Measurements from ENCODE around the gene LRRC71. TPM values are rescaled to one million over a fixed set of nuclear protein-coding genes. Genes with fewer than 3 reads are reported as not detected.

LRRC71 gene
- total RNA-seq, 4 donors from 2014 or later = 0.60 to 0.78 (median 0.66) TPM; not detected in 1

DNA sequence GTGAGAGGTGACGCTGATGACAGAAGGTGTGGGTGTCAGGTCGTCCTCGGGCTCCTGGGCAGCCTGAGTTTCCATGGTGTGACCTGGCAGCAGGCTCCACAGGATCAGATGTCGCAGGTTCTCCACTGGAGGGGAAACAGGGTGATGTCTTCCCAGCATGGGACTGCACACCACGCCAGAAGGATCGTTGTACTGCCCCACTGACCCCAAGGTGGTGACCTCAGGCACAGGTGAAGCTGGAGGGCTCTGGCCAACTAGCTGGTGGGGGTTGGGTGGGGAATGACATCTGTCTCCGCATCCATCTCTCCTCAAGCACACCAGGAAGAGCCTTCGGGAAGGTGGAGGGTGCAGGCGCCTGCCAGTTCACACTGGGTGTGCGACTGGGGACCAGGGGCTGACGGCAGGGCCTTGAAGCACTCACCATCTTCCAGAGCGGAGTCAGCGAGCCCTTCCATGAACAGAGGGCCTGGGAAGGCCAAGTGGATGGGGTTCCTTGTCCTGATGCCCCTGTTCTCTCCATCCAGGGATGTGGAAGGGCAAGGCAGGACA is 19.4 kb downstream of the LRRC71 start:
- no peak for DNase-seq (ENCODE audit: low spot score in 2 of 2)
- peaks cover 0 to 100% (median 6%) of the 10 kb centered on the region in 3 donors for H3K36me3 ChIP-seq
- no peak overlapping the region for H3K4me3 ChIP-seq
- H3K27me3 ChIP-seq = no peaks in the 10 kb centered on the region
- no peak overlapping the region for H3K27ac ChIP-seq
- H3K4me1 ChIP-seq = no peaks in the 10 kb centered on the region
- TF ChIP-seq POLR2A (IDR thresholded peaks at IDR 0.05) (no peak), EP300 (IDR thresholded peaks at IDR 0.05) (no peak)
- TF ChIP-seq, protein P1, sequence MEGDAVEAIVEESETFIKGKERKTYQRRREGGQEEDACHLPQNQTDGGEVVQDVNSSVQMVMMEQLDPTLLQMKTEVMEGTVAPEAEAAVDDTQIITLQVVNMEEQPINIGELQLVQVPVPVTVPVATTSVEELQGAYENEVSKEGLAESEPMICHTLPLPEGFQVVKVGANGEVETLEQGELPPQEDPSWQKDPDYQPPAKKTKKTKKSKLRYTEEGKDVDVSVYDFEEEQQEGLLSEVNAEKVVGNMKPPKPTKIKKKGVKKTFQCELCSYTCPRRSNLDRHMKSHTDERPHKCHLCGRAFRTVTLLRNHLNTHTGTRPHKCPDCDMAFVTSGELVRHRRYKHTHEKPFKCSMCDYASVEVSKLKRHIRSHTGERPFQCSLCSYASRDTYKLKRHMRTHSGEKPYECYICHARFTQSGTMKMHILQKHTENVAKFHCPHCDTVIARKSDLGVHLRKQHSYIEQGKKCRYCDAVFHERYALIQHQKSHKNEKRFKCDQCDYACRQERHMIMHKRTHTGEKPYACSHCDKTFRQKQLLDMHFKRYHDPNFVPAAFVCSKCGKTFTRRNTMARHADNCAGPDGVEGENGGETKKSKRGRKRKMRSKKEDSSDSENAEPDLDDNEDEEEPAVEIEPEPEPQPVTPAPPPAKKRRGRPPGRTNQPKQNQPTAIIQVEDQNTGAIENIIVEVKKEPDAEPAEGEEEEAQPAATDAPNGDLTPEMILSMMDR (IDR thresholded peaks at IDR 0.05) = no peak
- no peaks in the 10 kb centered on the region for H3K9me3 ChIP-seq
- 89 to 90% methylated on average over 11 to 13 of the region's 13 CpGs for WGBS, 2 donors

DNA sequence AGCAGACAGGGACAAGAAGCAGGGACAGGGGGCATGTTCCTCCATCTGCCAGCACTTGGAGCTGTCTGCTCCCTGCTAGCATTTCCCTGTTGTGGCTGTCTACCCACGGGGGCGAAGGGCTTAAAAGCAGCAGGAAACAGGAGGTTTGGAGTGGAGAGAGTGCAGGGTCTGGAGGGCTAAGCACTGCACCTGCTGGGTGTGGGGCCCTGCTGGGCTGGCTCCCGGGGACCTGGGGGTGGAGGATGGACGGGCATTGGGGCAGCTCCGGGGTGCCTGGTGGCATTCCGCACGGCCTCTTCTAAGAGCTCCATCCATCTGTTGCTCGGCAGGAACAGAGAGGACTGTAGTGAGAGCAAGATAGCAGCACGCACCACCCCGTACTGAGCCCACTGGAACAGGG is 21.2 kb downstream of the LRRC71 start:
- TF ChIP-seq, protein P1 (IDR thresholded peaks at IDR 0.05) = no peak
- TF ChIP-seq POLR2A (IDR thresholded peaks at IDR 0.05) (no peak), EP300 (IDR thresholded peaks at IDR 0.05) (no peak)
- H3K9me3 ChIP-seq = no peaks in the 10 kb centered on the region
- WGBS, 2 donors = 87 to 93% methylated on average over 9 to 10 of the region's 10 CpGs
- H3K36me3 ChIP-seq = peaks cover 0 to 100% (median 6%) of the 10 kb centered on the region in 3 donors
- no peak for DNase-seq (ENCODE audit: low spot score in 2 of 2)
- H3K4me3 ChIP-seq = no peak overlapping the region
- no peaks in the 10 kb centered on the region for H3K27me3 ChIP-seq
- no peaks in the 10 kb centered on the region for H3K4me1 ChIP-seq
- no peak overlapping the region for H3K27ac ChIP-seq

DNA sequence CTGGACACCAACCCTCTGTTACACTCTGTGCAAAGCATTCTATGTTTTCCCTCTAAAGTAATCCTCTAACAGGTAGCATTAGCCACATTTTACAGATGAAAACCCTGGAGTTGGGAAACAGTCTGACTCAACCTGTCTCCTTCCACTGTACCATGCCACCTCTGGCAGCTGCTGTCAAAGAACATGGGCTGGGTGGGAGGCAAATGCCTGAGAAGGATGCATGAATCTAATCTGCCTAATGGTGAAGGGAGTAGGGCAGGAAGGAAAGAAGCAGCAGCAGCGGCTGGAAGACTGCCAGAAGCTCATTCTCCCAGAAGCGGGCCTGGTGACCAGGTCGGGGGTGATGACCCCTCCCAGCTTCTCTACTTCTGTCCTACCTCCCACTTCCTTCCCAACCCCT is 21.7 kb downstream of the LRRC71 start:
- no peak for DNase-seq (ENCODE audit: low spot score in 2 of 2)
- H3K4me1 ChIP-seq = no peaks in the 10 kb centered on the region
- H3K9me3 ChIP-seq = no peaks in the 10 kb centered on the region
- 59 to 71% methylated on average over 3 of the region's 3 CpGs for WGBS, 2 donors
- TF ChIP-seq POLR2A (IDR thresholded peaks at IDR 0.05) = no peak
- no peak for TF ChIP-seq EP300 (IDR thresholded peaks at IDR 0.05)
- TF ChIP-seq, protein P1 (IDR thresholded peaks at IDR 0.05) = no peak
- H3K27ac ChIP-seq = no peak overlapping the region
- no peaks in the 10 kb centered on the region for H3K27me3 ChIP-seq
- H3K4me3 ChIP-seq = no peak overlapping the region
- peaks cover 0 to 100% (median 6%) of the 10 kb centered on the region in 3 donors for H3K36me3 ChIP-seq

DNA sequence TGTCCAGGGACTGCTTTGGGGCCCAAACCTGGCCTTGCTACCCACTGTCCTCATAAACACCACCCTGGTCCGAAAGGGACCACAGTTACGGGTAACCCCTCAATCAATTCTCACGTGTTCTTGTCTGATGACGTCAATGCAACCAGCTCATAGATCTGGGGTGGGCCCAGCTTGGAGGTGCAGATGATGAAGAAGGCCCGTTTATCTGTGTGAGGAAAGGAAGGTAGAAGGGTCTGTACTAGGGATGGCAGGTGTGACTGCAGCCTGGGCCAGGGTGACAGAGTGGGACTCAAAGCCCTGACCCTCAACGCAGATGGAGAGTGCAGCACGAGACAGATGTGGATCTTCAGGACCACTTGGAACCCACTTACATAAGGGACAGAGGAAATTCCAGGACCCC is 22.1 kb downstream of the LRRC71 start:
- Histone ChIP-seq H3K9me3 (no peaks in the 10 kb centered on the region), H3K27me3 (no peaks in the 10 kb centered on the region), H3K4me1 (no peaks in the 10 kb centered on the region), H3K4me3 (no peak overlapping the region), H3K36me3 (peaks cover 0 to 100% (median 6%) of the 10 kb centered on the region in 3 donors), H3K27ac (no peak overlapping the region)
- no peak for DNase-seq (ENCODE audit: low spot score in 2 of 2)
- TF ChIP-seq EP300 (IDR thresholded peaks at IDR 0.05) = no peak
- TF ChIP-seq POLR2A (IDR thresholded peaks at IDR 0.05) = no peak
- TF ChIP-seq, protein P1 (IDR thresholded peaks at IDR 0.05) = no peak
- 87 to 88% methylated on average over 7 of the region's 7 CpGs for WGBS, 2 donors

DNA sequence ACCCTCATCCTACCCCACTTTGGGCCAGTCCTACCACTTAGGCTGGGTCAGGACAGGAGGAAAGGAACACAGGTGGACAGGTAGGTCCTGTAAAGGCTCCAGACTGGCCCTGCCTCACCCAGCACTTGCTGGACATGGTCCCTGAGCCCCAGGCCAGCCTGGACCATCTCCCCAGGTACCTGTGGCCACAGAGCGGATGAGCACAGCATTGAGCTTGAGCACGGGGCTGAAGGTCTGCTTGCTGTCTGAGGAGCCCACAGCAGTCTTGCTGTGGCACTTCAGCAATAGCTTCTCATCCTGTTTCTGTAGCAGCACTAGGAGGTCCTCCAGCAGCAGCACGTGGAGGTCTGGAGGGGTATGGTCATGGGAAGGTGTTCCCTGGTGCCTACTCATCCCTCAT is 23.3 kb downstream of the LRRC71 start:
- DNase-seq (ENCODE audit: low spot score in 2 of 2) = no peak
- no peaks in the 10 kb centered on the region for H3K9me3 ChIP-seq
- H3K4me1 ChIP-seq = no peaks in the 10 kb centered on the region
- TF ChIP-seq EP300 (IDR thresholded peaks at IDR 0.05) (no peak), POLR2A (IDR thresholded peaks at IDR 0.05) (no peak)
- TF ChIP-seq, protein P1 (IDR thresholded peaks at IDR 0.05) = no peak
- peaks cover 0 to 100% (median 6%) of the 10 kb centered on the region in 3 donors for H3K36me3 ChIP-seq
- H3K27me3 ChIP-seq = no peaks in the 10 kb centered on the region
- WGBS, 2 donors = 97 to 100% methylated on average over 2 to 3 of the region's 3 CpGs
- no peak overlapping the region for H3K4me3 ChIP-seq
- no peak overlapping the region for H3K27ac ChIP-seq
